MM.1S (cell line): ENCODE results near the gene NHSL2.

Source experiments
- DNase-seq: peaks from one replicate; pipeline ENCODE4 v3.0.0-alpha.2; 2015
- H2AFZ ChIP-seq: fragments of 300-600 bp; sonication (generic); 2 replicates; pipeline ENCODE4 v1.6.0; 2016; ENCODE audit warnings: antibody characterized with exemption, low read length
- H3F3A ChIP-seq: fragments of 300-600 bp; sonication (generic); 2 replicates; pipeline ENCODE4 v1.6.1; 2016; ENCODE audit warnings: mild to moderate bottlenecking, antibody characterized with exemption, low read length, moderate library complexity, mixed read lengths; ENCODE audit not compliant: insufficient read depth
- H3K27ac ChIP-seq: fragments of 300-600 bp; sonication (generic); 2 replicates; pipeline ENCODE4 v1.5.1; 2016; ENCODE audit warnings: mild to moderate bottlenecking, low read length
- H3K27me3 ChIP-seq: fragments of 300-600 bp; sonication (generic); replicated peaks from 2 replicates; pipeline ENCODE4 v1.6.0; 2016; ENCODE audit warnings: low read length; ENCODE audit not compliant: insufficient read depth
- H3K36me3 ChIP-seq: fragments of 300-600 bp; sonication (generic); replicated peaks from 2 replicates; pipeline ENCODE4 v1.6.1; 2016; ENCODE audit warnings: mild to moderate bottlenecking, low read length, mixed read lengths; ENCODE audit not compliant: insufficient read depth
- H3K4me1 ChIP-seq: fragments of 300-600 bp; sonication (generic); 2 replicates; pipeline ENCODE4 v1.6.1; 2016; ENCODE audit warnings: low read length, mixed read lengths
- H3K4me2 ChIP-seq: fragments of 300-600 bp; sonication (generic); 2 replicates; pipeline ENCODE4 v1.6.0; 2016; ENCODE audit warnings: low read depth, low read length
- H3K4me3 ChIP-seq: fragments of 300-600 bp; sonication (generic); 2 replicates; pipeline ENCODE4 v1.5.1; 2016; ENCODE audit warnings: low read length, mixed read lengths
- H3K79me2 ChIP-seq: fragments of 300-600 bp; sonication (generic); 2 replicates; pipeline ENCODE4 v1.6.1; 2016; ENCODE audit warnings: mixed run types, low read length, mixed read lengths
- H3K9ac ChIP-seq: fragments of 300-600 bp; sonication (generic); 2 replicates; pipeline ENCODE4 v1.6.1; 2016; ENCODE audit warnings: low read length, mixed read lengths
- H3K9me2 ChIP-seq: fragments of 300-600 bp; sonication (generic); replicated peaks from 2 replicates; pipeline ENCODE4 v1.6.1; 2016; ENCODE audit warnings: mild to moderate bottlenecking, low read length, mixed read lengths; ENCODE audit not compliant: insufficient read depth
- H3K9me3 ChIP-seq: fragments of 300-600 bp; sonication (generic); replicated peaks from 2 replicates; pipeline ENCODE4 v1.6.1; 2016; ENCODE audit warnings: mild to moderate bottlenecking, low read length, mixed read lengths; ENCODE audit not compliant: insufficient read depth
- H4K20me1 ChIP-seq: fragments of 300-600 bp; sonication (generic); 2 replicates; pipeline ENCODE4 v1.6.1; 2016; ENCODE audit warnings: mild to moderate bottlenecking, low read length, moderate library complexity, mixed read lengths; ENCODE audit not compliant: insufficient read depth
- EZH2 ChIP-seq: fragments of 300-600 bp; sonication (generic); optimal IDR thresholded peaks from 2 replicates; pipeline ENCODE3; 2017; ENCODE audit warnings: low read depth, mild to moderate bottlenecking, antibody characterized with exemption, low read length, mixed read lengths
- EZH2phosphoT487 ChIP-seq: fragments of 300-600 bp; sonication (generic); IDR thresholded peaks from 2 replicates; pipeline ENCODE4 v1.6.1; 2018; ENCODE audit warnings: antibody characterized with exemption, low read length
- TF ChIP-seq, protein P1 (sequence below): fragments of 300-600 bp; sonication (generic); IDR thresholded peaks from 2 replicates; pipeline ENCODE4 v1.5.1; 2016; ENCODE audit warnings: antibody characterized with exemption, low read length, mixed read lengths

The NHSL2 gene

DNA sequence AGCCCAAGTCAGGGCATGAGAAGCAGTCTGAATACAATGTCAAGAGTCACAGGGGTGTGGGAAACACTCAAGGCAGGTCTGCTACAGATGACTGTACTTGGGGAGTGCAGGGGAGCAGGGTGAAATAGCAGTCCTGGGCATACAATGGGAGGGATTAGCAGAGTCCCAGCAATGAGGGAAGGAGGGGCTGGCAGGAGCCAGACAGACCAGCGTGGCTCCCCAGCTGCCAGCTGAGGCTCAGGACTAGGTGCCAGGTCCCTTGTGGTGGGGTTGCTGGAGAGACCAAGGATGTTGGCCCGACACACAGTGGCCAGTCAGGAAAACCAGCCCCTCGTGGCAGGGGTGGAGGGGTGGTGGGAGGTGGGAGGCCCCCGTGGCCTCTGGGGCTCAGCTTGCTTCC is 134.5 kb downstream of the NHSL2 start:
- no peaks in the 10 kb centered on the region for H3K79me2 ChIP-seq
- no peak overlapping the region for H2AFZ ChIP-seq
- H3K9me2 ChIP-seq, result no peaks in the 10 kb centered on the region
- H3K4me2 ChIP-seq, result no peak overlapping the region
- H3K9ac ChIP-seq, result no peak overlapping the region
- DNase-seq, result no peak
- no peaks in the 10 kb centered on the region for H3K4me1 ChIP-seq
- no peaks in the 10 kb centered on the region for H3K36me3 ChIP-seq
- H3K4me3 ChIP-seq, result no peak overlapping the region
- no peaks in the 10 kb centered on the region for H3F3A ChIP-seq
- TF ChIP-seq EZH2phosphoT487 (no peak), EZH2 (no peak)
- TF ChIP-seq, protein P1, sequence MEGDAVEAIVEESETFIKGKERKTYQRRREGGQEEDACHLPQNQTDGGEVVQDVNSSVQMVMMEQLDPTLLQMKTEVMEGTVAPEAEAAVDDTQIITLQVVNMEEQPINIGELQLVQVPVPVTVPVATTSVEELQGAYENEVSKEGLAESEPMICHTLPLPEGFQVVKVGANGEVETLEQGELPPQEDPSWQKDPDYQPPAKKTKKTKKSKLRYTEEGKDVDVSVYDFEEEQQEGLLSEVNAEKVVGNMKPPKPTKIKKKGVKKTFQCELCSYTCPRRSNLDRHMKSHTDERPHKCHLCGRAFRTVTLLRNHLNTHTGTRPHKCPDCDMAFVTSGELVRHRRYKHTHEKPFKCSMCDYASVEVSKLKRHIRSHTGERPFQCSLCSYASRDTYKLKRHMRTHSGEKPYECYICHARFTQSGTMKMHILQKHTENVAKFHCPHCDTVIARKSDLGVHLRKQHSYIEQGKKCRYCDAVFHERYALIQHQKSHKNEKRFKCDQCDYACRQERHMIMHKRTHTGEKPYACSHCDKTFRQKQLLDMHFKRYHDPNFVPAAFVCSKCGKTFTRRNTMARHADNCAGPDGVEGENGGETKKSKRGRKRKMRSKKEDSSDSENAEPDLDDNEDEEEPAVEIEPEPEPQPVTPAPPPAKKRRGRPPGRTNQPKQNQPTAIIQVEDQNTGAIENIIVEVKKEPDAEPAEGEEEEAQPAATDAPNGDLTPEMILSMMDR, result no peak
- no peaks in the 10 kb centered on the region for H3K27me3 ChIP-seq
- H4K20me1 ChIP-seq, result no peaks in the 10 kb centered on the region
- no peak overlapping the region for H3K27ac ChIP-seq
- no peaks in the 10 kb centered on the region for H3K9me3 ChIP-seq

DNA sequence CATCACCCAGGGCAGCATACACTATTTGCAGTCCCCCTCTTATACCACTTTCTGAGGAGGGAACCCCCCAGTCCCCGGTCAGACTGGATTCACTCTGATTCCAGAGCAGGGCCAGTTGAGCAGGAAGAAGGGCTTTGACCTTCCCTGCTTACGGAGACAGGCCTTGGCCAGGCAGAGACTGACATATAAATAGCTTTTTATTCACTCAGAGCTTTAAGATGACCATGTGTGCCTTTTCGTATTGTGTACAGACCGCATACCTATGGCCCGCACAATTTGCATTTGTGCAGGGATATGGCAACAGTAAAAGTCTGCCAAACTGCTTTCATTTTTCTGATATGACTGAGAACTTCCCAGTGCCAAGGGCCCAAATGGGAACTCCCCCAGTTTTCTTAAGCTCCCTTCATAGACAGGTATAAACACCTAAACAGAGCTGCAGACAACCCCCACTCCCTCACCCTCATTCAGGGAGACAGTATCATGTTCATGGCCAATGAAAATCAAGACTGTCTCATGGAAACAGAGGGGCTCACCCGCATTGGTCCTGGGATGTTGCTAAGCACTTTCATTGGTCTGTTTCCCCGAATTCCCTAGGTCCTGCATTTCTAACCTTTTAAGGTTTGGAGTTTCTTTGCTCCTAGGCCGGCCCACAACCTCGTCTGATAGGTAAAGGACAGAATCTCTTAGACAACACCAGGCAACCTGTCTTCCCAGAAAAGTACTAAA is 135.1 kb downstream of the NHSL2 start:
- no peak overlapping the region for H3K4me3 ChIP-seq
- no peaks in the 10 kb centered on the region for H3K36me3 ChIP-seq
- DNase-seq, result no peak
- no peaks in the 10 kb centered on the region for H3K9me2 ChIP-seq
- no peak overlapping the region for H2AFZ ChIP-seq
- no peaks in the 10 kb centered on the region for H3F3A ChIP-seq
- H3K27ac ChIP-seq, result no peak overlapping the region
- H3K9ac ChIP-seq, result no peak overlapping the region
- no peaks in the 10 kb centered on the region for H3K9me3 ChIP-seq
- H3K4me1 ChIP-seq, result no peaks in the 10 kb centered on the region
- no peaks in the 10 kb centered on the region for H3K27me3 ChIP-seq
- H3K79me2 ChIP-seq, result no peaks in the 10 kb centered on the region
- no peak for TF ChIP-seq EZH2
- TF ChIP-seq, protein P1, result no peak
- no peak for TF ChIP-seq EZH2phosphoT487
- no peak overlapping the region for H3K4me2 ChIP-seq
- H4K20me1 ChIP-seq, result no peaks in the 10 kb centered on the region

- H3K4me2 ChIP-seq, result no peak overlapping the region
- no peak overlapping the region for H2AFZ ChIP-seq
- DNase-seq, result no peak
- H3K9ac ChIP-seq, result no peak overlapping the region
- H4K20me1 ChIP-seq, result no peaks in the 10 kb centered on the region
- no peaks in the 10 kb centered on the region for H3K9me2 ChIP-seq
- no peaks in the 10 kb centered on the region for H3K36me3 ChIP-seq
- H3K4me3 ChIP-seq, result no peak overlapping the region
- H3K27me3 ChIP-seq, result no peaks in the 10 kb centered on the region
- no peaks in the 10 kb centered on the region for H3F3A ChIP-seq
- H3K79me2 ChIP-seq, result no peaks in the 10 kb centered on the region
- TF ChIP-seq, protein P1, result no peak
- no peak for TF ChIP-seq EZH2phosphoT487
- TF ChIP-seq EZH2, result no peak
- H3K27ac ChIP-seq, result no peak overlapping the region
- no peaks in the 10 kb centered on the region for H3K9me3 ChIP-seq
- H3K4me1 ChIP-seq, result no peaks in the 10 kb centered on the region
Observed at GRCh38 chrX:72046447-72046846, 135.8 kb downstream of the NHSL2 start.
